IPS-NIHi7 (cell line): ENCODE data around the gene SPACA7.

Experiments used
- DNase-seq: peaks from one replicate; pipeline ENCODE4 v3.0.0; 2012; ENCODE audit warnings: mixed read lengths; ENCODE audit errors: extremely low spot score

SPACA7 gene

GRCh38 chr13:112447761-112448603 is 71.8 kb downstream of the SPACA7 start:
- DNase-seq: no peak

GRCh38 chr13:112448621-112449544 is 72.7 kb downstream of the SPACA7 start:
- no peak for DNase-seq

GRCh38 chr13:112449545-112449930 is 73.4 kb downstream of the SPACA7 start:
- DNase-seq: no peak

- DNase-seq: no peak
These were observed 74.2 kb downstream of the SPACA7 start for GRCh38 chr13:112450118-112450903.

GRCh38 chr13:112450904-112451240 is 74.7 kb downstream of the SPACA7 start:
- DNase-seq: no peak

- DNase-seq: no peak
These were observed 75.6 kb downstream of the SPACA7 start for GRCh38 chr13:112451512-112452379.

GRCh38 chr13:112452380-112453206 is 76.4 kb downstream of the SPACA7 start:
- no peak for DNase-seq

GRCh38 chr13:112453207-112453829 is 77.2 kb downstream of the SPACA7 start:
- DNase-seq: no peak

- DNase-seq: no peak
These were observed 77.9 kb downstream of the SPACA7 start for GRCh38 chr13:112453874-112454647.

- DNase-seq: no peak
These were observed 78.6 kb downstream of the SPACA7 start for GRCh38 chr13:112454648-112455334.

- no peak for DNase-seq
These were observed 79.4 kb downstream of the SPACA7 start for GRCh38 chr13:112455476-112456059.

- no peak for DNase-seq
These were observed 80.2 kb downstream of the SPACA7 start for GRCh38 chr13:112456138-112457056.

- no peak for DNase-seq
These were observed 80.9 kb downstream of the SPACA7 start for GRCh38 chr13:112457081-112457480.

GRCh38 chr13:112457485-112457884 is 81.3 kb downstream of the SPACA7 start:
- no peak for DNase-seq

- no peak for DNase-seq
These were observed 86.3 kb downstream of the SPACA7 start for GRCh38 chr13:112462408-112462807.

- DNase-seq: no peak
These were observed 88.6 kb downstream of the SPACA7 start for GRCh38 chr13:112464720-112465119.
